Left ventricle myocardium inferior (tissue), 1 donor: ENCODE measurements around the gene EVA1A. TPM values are rescaled to one million over a fixed set of nuclear protein-coding genes. Genes with fewer than 3 reads are reported as not detected.

Experiments used
- DNase-seq: peaks from one replicate; pipeline ENCODE4 v3.0.0-alpha.2; 2020
- H3K27ac ChIP-seq: fragments of 200-600 bp; replicated peaks from 2 replicates; pipeline ENCODE4 v1.8.0; 2021
- H3K27me3 ChIP-seq: fragments of 200-600 bp; 2 replicates; pipeline ENCODE4 v1.8.0; 2021; ENCODE audit warnings: low read depth
- H3K36me3 ChIP-seq: fragments of 200-600 bp; 2 replicates; pipeline ENCODE4 v1.8.0; 2021
- H3K4me1 ChIP-seq: fragments of 200-600 bp; 2 replicates; pipeline ENCODE4 v1.8.0; 2021
- H3K4me3 ChIP-seq: fragments of 200-600 bp; 2 replicates; pipeline ENCODE4 v1.8.0; 2021; ENCODE audit warnings: mild to moderate bottlenecking, moderate library complexity
- H3K9me3 ChIP-seq: fragments of 200-600 bp; replicated peaks from 2 replicates; pipeline ENCODE4 v1.8.0; 2021
- CTCF ChIP-seq: fragments of 200-600 bp; IDR thresholded peaks from 2 replicates; pipeline ENCODE4 v1.8.0; 2021; ENCODE audit warnings: antibody characterized with exemption, mild to moderate bottlenecking, borderline replicate concordance
- intact Hi-C: fragments of 100-400 bp; cut with micrococcal nuclease; formaldehyde crosslinking; loops from one replicate; pipeline ENCODE4 v1.11.0; 2022
- total RNA-seq: library from RNA; stranded (reverse); fragmentation: NEBNext Ultra II Directional; extraction: Animal tissue kit (Norgen Biotek cat#: 25700); gene quantifications from one replicate; pipeline ENCODE4 v1.2.1, GENCODE V29; 2021
- donor health status: DM: no; HTN: yes; CAD: no; lungs with severe emphysema.

EVA1A gene
- total RNA-seq, 1 donor from 2014 or later, result 0.41 TPM

- H3K36me3 ChIP-seq, result no peaks in the 10 kb centered on the region
- H3K27ac ChIP-seq, result no peak overlapping the region
- H3K27me3 ChIP-seq, result no peaks in the 10 kb centered on the region
- peaks cover 15% of the 10 kb centered on the region for H3K4me1 ChIP-seq
- no peak for TF ChIP-seq CTCF
- H3K4me3 ChIP-seq, result no peak overlapping the region
- intact Hi-C loops, result no loop called here
- no peaks in the 10 kb centered on the region for H3K9me3 ChIP-seq
- no peak for DNase-seq
Observed at GRCh38 chr2:75498907-75499306, 61.8 kb downstream of the EVA1A start.

- H3K4me1 ChIP-seq, result peaks cover 5% of the 10 kb centered on the region
- no peak overlapping the region for H3K27ac ChIP-seq
- no peak for DNase-seq
- H3K9me3 ChIP-seq, result no peaks in the 10 kb centered on the region
- TF ChIP-seq CTCF, result no peak
- intact Hi-C loops, result no loop called here
- H3K36me3 ChIP-seq, result no peaks in the 10 kb centered on the region
- H3K4me3 ChIP-seq, result no peak overlapping the region
- no peaks in the 10 kb centered on the region for H3K27me3 ChIP-seq
Observed at GRCh38 chr2:75497256-75497655, 63.5 kb downstream of the EVA1A start.

GRCh38 chr2:75495862-75496261, 64.9 kb downstream of the EVA1A start:
- DNase-seq, result no peak
- intact Hi-C loops, result no loop called here
- Histone ChIP-seq H3K9me3 (no peaks in the 10 kb centered on the region), H3K4me1 (peaks cover 6% of the 10 kb centered on the region), H3K27me3 (no peaks in the 10 kb centered on the region), H3K27ac (no peak overlapping the region), H3K36me3 (no peaks in the 10 kb centered on the region), H3K4me3 (no peak overlapping the region)
- no peak for TF ChIP-seq CTCF

GRCh38 chr2:75494137-75494769, 66.5 kb downstream of the EVA1A start:
- intact Hi-C loops, result no loop called here
- H3K27ac ChIP-seq, result no peak overlapping the region
- TF ChIP-seq CTCF, result no peak
- no peaks in the 10 kb centered on the region for H3K27me3 ChIP-seq
- no peak overlapping the region for H3K4me3 ChIP-seq
- H3K9me3 ChIP-seq, result no peaks in the 10 kb centered on the region
- peaks cover 6% of the 10 kb centered on the region for H3K4me1 ChIP-seq
- no peak for DNase-seq
- H3K36me3 ChIP-seq, result no peaks in the 10 kb centered on the region

- TF ChIP-seq CTCF, result no peak
- intact Hi-C loops, result no loop called here
- Histone ChIP-seq H3K9me3 (no peaks in the 10 kb centered on the region), H3K4me1 (peaks cover 6% of the 10 kb centered on the region), H3K27ac (no peak overlapping the region), H3K36me3 (no peaks in the 10 kb centered on the region), H3K27me3 (no peaks in the 10 kb centered on the region), H3K4me3 (no peak overlapping the region)
- no peak for DNase-seq
Observed at GRCh38 chr2:75493230-75493629, 67.5 kb downstream of the EVA1A start.
